Endometrial microvascular endothelial cells (primary cell): ENCODE data around the gene RAPGEF4. TPM values are rescaled to one million over a fixed set of nuclear protein-coding genes. Genes with fewer than 3 reads are reported as not detected.

Experiments used
- in situ Hi-C: cut with HindIII; loops from 2 replicates; pipeline ENCODE4 v1.10.0; 2017; ENCODE audit warnings: low sequenced_read_pairs, low pct_unique_long_range_greater_than_20kb; ENCODE audit errors: inconsistent ontology term
- total RNA-seq: library from RNA; depleted of rRNA; stranded (reverse); fragments of >200 nt; gene quantifications from one replicate; pipeline ENCODE4 v1.2.3, GENCODE V29; 2015; ENCODE audit errors: inconsistent ontology term

RAPGEF4 gene
- total RNA-seq, 1 donor from 2014 or later = 7.4 TPM

DNA sequence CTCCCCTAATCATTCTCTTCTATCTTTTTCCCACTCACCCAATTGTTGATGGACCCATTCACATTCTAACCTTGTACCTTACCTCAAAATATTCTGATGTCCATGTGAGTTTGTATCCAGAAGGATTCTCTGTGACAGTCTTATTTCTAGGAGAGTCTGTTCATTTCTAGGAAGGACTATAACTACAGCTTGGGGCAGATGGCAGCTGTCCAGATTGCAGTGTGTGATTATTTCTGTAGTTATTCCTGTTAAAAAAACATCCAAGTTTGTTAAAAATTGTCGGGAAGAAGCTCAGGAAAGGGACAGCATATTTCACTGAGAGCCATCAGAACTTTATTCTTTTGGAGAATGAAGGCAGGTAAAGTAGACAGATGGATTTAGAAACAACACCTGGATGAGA lies 142.6 kb downstream of the RAPGEF4 start:
- in situ Hi-C loops = no loop called here

DNA sequence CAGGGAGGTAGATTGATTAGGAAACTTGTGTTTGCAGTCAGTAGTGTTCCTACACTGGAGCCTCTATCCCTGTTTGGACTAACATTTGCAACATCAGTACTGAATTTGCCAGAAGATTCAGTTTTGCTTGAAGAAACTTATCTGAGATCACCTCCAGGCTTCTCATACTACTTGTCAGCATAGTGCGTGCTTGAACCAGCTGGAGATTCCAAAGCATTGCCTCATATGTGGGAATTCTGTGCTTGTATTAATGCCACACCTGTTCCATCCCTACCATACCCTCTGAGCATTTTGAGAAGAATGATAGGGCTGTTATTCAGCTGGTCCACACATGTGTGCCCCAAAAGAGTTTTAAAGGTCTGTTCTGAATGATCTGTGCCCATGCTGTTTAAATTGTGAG lies 148.7 kb downstream of the RAPGEF4 start:
- in situ Hi-C loops = no loop called here

DNA sequence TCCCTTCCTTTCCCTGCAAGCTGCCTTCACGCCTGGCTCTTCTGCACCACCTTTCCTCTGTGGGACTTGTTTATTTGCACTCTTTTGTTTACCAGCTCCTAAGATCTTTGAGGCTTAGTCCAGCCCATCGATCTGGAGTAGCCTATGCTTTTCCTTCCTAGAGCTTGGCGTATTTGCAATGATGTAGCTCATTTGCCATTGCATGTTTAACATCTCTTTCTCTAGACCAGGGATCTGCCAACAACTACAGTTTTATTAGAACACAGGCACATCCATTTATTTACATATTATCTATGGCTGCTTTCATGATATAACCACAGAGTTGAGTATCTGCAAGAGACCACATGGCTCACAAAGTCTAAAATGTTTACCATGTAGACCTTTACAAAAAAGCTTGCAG lies 150.4 kb downstream of the RAPGEF4 start:
- in situ Hi-C loops = no loop called here

DNA sequence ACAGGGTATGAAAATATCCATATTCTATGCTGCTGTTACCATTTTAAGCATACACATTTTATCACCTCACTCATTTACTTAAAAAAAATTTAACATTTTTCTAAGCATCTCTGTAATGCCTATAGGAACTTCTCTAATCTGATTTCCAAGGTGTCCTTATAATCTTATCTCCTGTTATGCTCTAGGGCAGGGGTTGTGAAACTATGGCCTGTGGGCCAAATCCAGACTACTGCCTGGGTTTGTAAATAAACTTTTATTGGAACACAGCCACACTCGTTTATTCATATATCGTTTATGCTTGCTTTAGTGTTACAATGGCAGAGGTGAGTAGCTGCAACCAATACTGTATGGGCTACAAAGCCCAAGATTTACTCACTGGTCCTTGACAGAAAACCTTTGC lies 151.6 kb downstream of the RAPGEF4 start:
- in situ Hi-C loops = no loop called here

DNA sequence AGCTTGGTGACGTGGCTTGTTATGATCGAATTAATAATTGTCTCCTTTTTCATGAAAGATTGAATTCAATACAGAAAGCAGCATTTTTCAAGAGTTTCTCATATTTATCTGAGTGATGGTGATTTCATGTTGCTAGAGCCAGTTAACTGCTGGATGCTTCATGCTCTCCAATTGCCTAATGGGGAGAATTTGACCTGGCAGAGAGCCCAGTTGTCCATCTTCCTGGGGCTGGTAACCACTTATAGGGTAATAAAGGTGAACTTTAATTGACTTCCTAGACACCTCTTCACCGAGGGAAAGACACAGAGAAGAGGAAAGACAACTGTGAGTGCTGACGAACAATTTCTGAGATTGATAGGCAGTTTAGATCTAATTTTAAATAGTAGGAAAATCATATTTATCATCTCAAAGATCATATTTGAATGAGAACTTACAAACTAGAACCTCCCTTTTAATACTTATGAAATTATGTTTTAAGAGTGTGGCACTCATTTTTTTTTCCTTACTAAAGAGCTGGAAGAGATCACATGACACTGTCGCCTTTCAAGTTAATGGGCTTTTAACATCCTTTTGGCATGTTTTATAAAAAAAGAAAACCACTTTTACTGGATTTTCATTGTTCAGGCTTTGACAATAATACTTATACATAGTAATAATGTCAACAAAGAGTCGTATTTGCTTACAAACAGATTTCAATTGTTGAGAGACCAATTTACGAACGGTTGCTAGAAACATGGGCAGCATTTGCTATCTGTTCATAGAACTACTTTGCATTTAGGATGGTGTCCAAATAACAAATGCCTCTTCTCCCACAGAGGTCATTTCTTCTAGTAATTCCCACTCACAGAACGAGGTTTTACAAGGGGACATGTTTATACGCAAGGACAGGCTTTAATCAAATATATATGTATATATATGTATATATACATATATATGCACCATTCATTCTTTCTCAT lies 153.3 kb downstream of the RAPGEF4 start:
- in situ Hi-C loops = no loop called here

DNA sequence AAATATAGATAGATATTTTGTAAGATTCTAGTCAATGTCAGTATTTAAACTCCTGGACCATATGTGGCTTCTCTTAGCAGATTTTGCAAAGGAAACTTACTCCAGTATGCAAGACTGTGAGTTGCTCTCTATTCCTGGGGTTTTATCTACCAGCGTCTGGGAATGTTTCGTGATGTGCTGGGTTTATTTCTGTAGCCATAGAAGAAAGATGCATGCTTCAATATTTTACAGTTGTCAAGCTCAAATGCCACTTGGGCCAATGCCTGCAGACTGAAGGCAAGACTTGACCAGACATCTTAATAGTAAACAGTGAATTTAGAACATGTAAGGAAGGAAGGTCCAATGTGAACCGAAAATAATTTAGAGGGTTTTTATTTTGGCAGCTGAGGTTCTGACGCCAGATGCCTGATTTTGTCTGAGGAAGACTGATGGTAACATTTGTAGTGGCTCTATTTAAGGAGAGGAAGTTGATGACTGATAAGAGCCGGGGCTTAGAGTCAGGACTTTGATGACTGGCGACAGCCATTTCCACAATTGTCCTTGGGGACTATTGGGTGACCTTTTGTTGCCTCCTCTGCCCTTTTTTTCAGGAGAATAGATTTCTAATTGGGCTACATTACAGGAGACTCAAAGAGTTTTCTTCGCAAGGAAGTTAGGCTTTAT lies 154.3 kb downstream of the RAPGEF4 start:
- in situ Hi-C loops = no loop called here

DNA sequence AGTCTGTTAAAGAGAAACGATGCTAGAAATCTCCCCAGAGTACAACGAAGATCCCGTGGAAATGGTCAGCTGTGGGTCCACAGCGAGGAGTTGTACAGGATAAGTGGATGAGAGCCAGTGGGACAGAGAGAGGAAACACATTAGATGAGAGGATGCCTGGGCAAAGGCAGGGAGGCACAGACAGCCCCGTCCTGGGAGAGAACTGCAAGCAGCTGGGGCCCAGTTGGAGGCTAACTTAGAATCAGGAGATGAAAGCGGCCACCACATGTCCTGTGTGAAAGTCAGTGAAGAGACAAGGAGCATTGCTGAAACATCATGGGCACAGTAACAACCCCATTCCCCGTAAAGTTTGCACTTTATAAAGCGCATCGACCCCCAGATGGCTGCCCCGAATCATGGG lies 157.5 kb downstream of the RAPGEF4 start:
- in situ Hi-C loops = no loop called here

DNA sequence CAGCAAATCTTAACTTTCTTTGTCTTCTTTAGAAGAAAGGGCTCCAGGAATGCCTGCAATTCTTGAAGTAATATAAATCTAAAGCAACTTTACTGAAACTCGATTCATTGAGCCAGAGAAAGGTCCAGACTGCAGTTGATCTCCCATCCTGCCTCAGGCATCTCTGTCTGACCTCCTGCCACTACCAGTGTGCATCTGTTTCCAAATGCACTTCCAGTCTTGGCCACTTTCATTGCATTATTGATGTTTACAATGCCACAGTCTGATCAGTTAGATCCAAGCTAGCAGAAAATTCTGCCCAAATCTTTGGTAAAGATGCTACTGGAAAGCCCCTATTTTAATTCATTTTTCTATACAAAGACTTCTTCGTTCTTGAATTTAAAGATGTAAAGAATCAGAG lies 158.0 kb downstream of the RAPGEF4 start:
- in situ Hi-C loops = no loop called here

DNA sequence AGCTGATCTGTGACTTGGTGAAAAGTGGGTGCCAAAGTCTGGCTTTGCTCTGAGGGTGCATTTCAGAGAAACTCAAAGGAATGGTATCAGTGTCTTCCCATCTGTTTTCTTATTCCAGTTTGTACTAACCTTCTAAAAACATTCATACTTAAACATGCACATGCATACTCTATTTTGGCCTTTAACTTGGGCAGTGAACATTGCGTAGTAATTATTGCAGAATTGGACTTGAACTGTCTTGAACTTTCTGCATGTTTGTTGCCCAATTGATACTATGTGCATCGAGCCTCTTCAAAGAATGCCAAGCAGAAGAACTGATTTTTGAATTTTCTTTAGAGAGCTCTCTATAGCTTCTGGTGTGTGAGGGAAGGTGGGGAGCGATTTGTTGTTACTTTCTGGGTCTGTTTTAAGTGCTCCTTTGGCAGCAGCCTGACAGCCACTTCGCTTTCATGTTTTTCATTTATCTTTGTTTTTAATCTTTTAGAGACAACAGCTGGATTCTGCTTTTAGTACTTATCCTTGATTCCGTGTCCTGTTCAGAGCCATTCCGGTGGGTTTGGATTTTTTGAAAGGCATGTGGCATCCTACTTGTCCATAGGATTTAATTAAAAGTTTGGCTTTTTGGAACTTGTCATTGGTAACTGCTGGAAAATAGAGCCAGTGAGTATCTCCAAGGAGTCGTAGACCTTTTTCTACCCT lies 159.2 kb downstream of the RAPGEF4 start:
- in situ Hi-C loops = no loop called here

DNA sequence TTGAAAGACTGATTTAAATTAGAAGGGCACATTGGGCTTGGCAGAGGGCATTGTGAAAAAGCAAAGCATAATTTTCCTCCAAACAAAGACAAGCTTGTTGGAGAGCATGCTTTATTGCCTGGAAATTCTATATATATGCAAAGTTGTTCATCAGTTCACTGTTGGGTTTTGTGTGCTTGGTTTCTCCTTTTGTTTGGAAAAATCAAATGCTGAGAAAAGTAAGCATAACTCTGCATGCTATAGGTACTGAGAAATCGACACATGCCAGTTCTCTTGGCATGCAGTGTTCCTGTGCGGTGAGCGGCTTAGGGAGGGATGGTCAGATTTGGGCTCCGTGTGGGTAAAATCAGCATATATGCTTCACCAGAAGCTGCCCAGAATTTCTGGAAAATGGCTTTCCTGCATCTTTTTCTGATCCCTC lies 161.0 kb downstream of the RAPGEF4 start:
- in situ Hi-C loops = no loop called here

DNA sequence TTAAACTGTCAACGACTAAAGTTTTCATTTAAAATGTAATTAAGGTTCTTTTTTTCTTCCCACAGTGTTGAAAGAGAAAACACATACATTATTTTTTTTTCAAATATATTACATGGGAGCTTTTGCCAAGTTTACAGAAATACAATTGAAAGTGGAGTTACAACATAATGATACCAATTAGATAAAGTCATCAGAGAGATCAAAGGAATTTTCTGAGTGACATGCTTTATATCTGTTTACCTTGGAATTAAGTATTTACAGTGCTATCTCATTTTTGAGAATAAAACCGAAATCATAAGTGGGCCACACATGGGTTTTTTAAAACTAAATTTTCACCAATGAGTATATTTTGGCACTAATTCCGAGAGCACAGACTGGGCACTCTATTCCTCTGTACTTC lies 165.2 kb downstream of the RAPGEF4 start:
- in situ Hi-C loops = no loop called here

DNA sequence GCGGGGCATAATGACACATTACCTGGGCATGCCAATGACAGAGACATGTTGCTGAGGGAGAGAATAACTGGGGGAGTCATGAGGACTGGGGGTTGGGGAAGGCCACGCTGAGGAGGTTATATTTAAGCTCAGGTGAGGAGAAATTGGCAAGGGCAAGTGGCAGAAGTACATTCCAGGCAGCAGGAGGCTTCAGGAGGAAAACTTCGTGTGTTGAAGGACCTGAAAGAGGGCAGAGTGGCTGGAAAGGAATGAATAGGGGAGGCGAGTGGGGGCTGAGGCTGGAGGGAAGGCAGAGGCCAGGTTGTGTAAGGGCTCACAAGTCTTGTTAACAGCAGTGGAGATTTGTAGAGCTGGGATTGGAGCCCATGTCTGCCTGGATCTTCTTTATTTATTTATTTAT lies 166.3 kb downstream of the RAPGEF4 start:
- in situ Hi-C loops = no loop called here

DNA sequence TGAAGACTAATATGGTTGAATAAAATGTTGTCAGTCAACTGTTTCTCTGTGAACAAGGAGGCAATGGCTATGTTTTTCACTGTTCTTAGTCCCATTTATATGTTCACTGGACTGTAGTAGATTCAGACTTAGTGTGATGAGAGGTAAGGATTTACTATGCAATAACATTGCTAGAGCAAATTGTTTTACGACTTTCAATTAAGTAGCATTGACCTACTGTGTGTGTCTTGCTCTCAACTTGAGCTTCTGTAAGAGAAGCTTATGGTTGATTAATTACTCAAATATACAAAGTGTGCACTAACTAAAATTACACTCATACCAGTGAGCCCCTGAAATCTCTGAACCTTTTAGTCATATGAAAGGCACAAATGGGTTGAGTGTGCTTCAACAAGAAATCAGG lies 168.6 kb downstream of the RAPGEF4 start:
- in situ Hi-C loops = no loop called here

DNA sequence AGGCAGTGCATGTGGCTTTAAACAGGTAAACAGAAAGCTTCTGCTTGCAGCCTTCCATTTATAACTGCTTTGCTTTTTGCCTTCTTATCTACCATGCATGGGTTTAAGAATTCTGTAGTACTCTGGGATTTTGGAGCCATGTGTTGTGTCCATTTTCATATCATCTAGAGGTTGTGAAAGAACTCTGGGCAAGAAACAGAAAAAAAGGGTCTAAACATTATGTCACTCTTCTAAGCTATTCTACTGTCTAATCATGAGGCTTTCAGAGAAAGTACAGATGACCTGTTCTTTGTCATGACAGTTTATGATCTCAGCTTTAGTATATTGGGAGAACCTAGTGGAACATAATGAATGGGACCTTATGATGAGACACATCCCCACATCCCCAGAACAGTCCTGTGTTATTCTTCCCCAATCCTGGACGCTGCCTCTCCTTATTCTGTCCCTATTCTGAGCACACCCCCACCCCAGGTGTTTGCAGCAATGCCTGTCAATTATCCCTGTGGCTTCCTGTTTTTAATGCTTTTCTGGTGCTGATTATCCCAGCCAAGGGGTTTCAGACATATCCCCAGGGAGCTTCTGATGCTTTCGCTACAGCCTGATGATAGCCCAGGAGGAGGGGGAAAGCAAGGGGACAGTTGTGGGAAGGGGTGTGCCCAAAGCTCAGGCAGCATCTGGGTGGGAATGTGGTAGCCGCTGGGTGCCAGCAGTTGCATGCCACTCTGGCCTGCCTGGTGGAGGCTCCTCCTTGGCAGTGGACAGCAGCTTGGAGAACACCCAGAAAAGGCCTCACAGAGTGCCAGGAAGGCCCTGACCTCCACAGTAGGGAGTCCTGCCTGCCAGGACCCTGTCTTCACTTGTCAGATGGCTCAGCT lies 170.5 kb downstream of the RAPGEF4 start:
- in situ Hi-C loops = no loop called here

DNA sequence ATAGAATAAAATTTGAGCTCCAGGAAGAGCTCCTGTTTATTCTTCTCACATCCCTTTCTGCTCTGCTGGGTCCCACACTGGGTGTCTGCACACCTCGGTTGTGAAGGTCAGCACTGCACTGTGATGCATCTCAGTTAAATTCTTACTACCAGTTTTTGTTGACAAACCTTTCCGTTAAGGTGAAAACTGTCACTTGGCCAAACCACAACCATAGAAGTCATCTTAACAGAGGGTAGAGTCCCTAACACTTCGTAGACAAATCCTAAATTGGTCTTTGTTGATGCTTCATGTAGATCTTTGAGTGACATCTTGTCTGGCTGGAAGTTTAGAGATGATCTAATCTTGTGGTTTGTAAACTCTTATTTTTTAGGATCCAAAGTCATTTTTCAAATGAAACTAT lies 172.6 kb downstream of the RAPGEF4 start:
- in situ Hi-C loops = no loop called here

DNA sequence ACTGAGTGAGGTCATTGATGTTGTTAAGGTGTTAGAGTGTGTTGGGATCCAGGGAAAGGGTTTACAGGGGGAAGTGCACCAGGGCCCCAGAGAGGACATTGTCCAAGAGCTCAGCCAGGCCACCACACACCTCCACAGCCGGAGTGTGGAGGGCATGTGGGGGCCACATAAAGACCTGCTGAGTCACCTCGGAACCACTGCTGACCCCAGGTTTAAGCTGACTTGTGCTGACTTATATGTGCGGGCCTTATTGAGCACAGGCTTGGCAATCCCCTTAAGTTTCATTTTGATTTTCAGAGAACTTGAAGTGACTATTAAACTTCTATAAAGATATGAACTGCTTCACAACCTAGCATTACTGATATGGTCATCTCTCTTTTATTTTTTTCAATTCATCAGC lies 173.8 kb downstream of the RAPGEF4 start:
- in situ Hi-C loops = no loop called here

DNA sequence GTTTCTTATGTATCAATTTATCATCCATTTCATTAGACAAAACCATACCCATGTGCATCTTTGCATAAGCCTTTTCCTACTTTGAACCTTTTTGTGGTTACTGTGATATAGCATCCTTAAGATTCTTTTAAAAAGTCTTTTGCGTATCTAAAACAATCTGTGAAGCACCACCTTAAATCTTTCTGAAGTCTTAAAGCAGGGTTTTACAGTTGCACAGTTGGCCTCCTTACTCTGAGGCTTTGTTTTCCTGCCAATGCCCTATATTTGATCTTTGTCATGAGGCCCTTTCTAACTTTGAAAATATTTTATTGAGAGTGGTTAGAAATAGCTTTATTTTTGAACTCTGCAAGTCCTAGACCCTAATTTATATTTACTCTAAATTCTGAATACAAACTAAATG lies 176.6 kb downstream of the RAPGEF4 start:
- in situ Hi-C loops = no loop called here

DNA sequence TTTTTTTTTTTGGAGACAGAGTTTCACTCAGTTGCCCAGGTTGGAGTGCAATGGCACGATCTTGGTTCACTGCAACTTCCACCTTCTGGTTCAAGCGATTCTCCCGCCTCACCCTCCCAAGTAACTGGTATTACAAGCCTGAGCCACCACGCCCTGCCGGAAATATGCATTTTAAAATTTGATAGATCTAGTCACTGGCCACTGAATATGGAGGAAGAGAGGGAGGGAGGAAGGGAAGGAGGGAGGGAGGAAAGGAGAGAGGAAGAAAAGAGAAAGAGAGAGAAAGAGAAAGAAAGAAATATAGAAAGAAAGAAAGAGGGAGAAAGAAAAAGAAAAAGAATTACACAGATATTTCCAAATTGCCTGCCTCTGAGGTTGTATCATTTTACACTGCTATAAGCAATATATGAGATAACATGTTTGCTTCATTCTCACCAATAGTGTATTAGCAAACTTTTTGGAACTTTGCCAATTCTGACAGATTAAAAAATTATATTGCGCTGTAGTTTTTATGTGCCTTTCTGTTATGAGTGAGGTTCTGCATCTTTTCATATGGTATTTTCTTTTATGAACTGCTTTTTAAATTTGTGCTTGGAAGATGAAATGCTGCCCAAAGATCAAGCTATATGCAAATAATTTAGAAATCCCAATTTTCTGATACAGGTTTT lies 178.8 kb downstream of the RAPGEF4 start:
- in situ Hi-C loops = no loop called here
